SK-N-MC (cell line): ENCODE data around the gene ADGRG7.

Source experiments
- DNase-seq: peaks from one replicate; pipeline ENCODE4 v3.0.0-alpha.2; 2011; ENCODE audit warnings: low read depth, low spot score
- H3K27ac ChIP-seq: fragments of 200-600 bp; sonication (generic); 2 replicates; pipeline ENCODE4 v1.5.1; 2016; ENCODE audit warnings: mixed run types
- H3K36me3 ChIP-seq: fragments of 200-600 bp; sonication (generic); 2 replicates; pipeline ENCODE4 v1.6.1; 2017; ENCODE audit warnings: antibody characterized with exemption, low read length, mixed read lengths; ENCODE audit not compliant: insufficient read depth
- H3K4me3 ChIP-seq: fragments of 200-600 bp; sonication (generic); 2 replicates; pipeline ENCODE4 v1.5.1; 2016
- H3K9ac ChIP-seq: fragments of 200-600 bp; sonication (generic); 2 replicates; pipeline ENCODE4 v1.8.0; 2017; ENCODE audit warnings: mixed run types, mixed read lengths; ENCODE audit not compliant: insufficient read length
- H3K9me3 ChIP-seq: fragments of 200-600 bp; sonication (generic); 2 replicates; pipeline ENCODE4 v1.6.1; 2017; ENCODE audit warnings: low read depth, mild to moderate bottlenecking, antibody characterized with exemption, low read length, moderate library complexity, mixed read lengths
- EZH2 ChIP-seq: fragments of 200-600 bp; sonication (generic); IDR thresholded peaks from one replicate; pipeline ENCODE4 v1.6.1; 2017; ENCODE audit warnings: antibody characterized with exemption
- FOXP2 ChIP-seq: optimal IDR thresholded peaks from 2 replicates; pipeline ENCODE3; 2011; ENCODE audit warnings: mild to moderate bottlenecking, moderate library complexity; ENCODE audit not compliant: insufficient read depth; ENCODE audit errors: extremely low read length, control extremely low read depth
- POLR2AphosphoS5 ChIP-seq: IDR thresholded peaks from 2 replicates; pipeline ENCODE4 v1.6.1; 2012; ENCODE audit warnings: mild to moderate bottlenecking, low read depth, low read length, borderline replicate concordance

Gene ADGRG7

GRCh38 chr3:100720426-100720825 lies 111.0 kb downstream of the ADGRG7 start:
- H3K9ac ChIP-seq = no peak overlapping the region
- no peak for DNase-seq
- no peak overlapping the region for H3K27ac ChIP-seq
- no peak overlapping the region for H3K4me3 ChIP-seq
- H3K9me3 ChIP-seq = no peaks in the 10 kb centered on the region
- peaks cover 96% of the 10 kb centered on the region for H3K36me3 ChIP-seq
- no peak for TF ChIP-seq EZH2
- no peak for TF ChIP-seq POLR2AphosphoS5
- TF ChIP-seq FOXP2 = no peak

GRCh38 chr3:100725935-100726513 lies 116.6 kb downstream of the ADGRG7 start:
- H3K36me3 ChIP-seq = peaks cover 89% of the 10 kb centered on the region
- no peaks in the 10 kb centered on the region for H3K9me3 ChIP-seq
- TF ChIP-seq FOXP2 (no peak), EZH2 (no peak), POLR2AphosphoS5 (no peak)
- DNase-seq = no peak
- no peak overlapping the region for H3K27ac ChIP-seq
- H3K9ac ChIP-seq = no peak overlapping the region
- H3K4me3 ChIP-seq = no peak overlapping the region

GRCh38 chr3:100726706-100727105 lies 117.3 kb downstream of the ADGRG7 start:
- DNase-seq = no peak
- Histone ChIP-seq H3K9ac (no peak overlapping the region), H3K4me3 (no peak overlapping the region), H3K9me3 (no peaks in the 10 kb centered on the region), H3K36me3 (peaks cover 88% of the 10 kb centered on the region), H3K27ac (peak overlapping the region; percentile 35)
- no peak for TF ChIP-seq POLR2AphosphoS5
- TF ChIP-seq EZH2 = no peak

GRCh38 chr3:100730524-100730923 lies 121.1 kb downstream of the ADGRG7 start:
- Histone ChIP-seq H3K27ac (no peak overlapping the region), H3K36me3 (peaks cover 88% of the 10 kb centered on the region), H3K9ac (no peak overlapping the region), H3K4me3 (no peak overlapping the region), H3K9me3 (no peaks in the 10 kb centered on the region)
- TF ChIP-seq POLR2AphosphoS5 (no peak), EZH2 (no peak), FOXP2 (no peak)
- DNase-seq = no peak

GRCh38 chr3:100732435-100732834 lies 123.0 kb downstream of the ADGRG7 start:
- Histone ChIP-seq H3K9me3 (no peaks in the 10 kb centered on the region), H3K36me3 (peaks cover 88% of the 10 kb centered on the region), H3K27ac (no peak overlapping the region), H3K9ac (no peak overlapping the region), H3K4me3 (no peak overlapping the region)
- no peak for TF ChIP-seq FOXP2
- no peak for DNase-seq

- Histone ChIP-seq H3K9me3 (no peaks in the 10 kb centered on the region), H3K4me3 (no peak overlapping the region), H3K36me3 (peaks cover 93% of the 10 kb centered on the region), H3K9ac (no peak overlapping the region), H3K27ac (no peak overlapping the region)
- no peak for DNase-seq
- TF ChIP-seq FOXP2 (no peak), POLR2AphosphoS5 (no peak)
Observed at GRCh38 chr3:100737334-100737733, 127.9 kb downstream of the ADGRG7 start.

- Histone ChIP-seq H3K9me3 (no peaks in the 10 kb centered on the region), H3K9ac (no peak overlapping the region), H3K4me3 (no peak overlapping the region), H3K27ac (no peak overlapping the region), H3K36me3 (peaks cover 95% of the 10 kb centered on the region)
- DNase-seq = no peak
- TF ChIP-seq EZH2 (no peak), POLR2AphosphoS5 (no peak), FOXP2 (no peak)
Observed at GRCh38 chr3:100740207-100740606, 130.8 kb downstream of the ADGRG7 start.

GRCh38 chr3:100743535-100743934 lies 134.1 kb downstream of the ADGRG7 start:
- TF ChIP-seq POLR2AphosphoS5 = no peak
- no peak for TF ChIP-seq FOXP2
- no peak for TF ChIP-seq EZH2
- no peak overlapping the region for H3K4me3 ChIP-seq
- H3K9me3 ChIP-seq = no peaks in the 10 kb centered on the region
- no peak overlapping the region for H3K27ac ChIP-seq
- H3K36me3 ChIP-seq = peaks cover 96% of the 10 kb centered on the region
- DNase-seq = no peak
- H3K9ac ChIP-seq = no peak overlapping the region

- no peak overlapping the region for H3K9ac ChIP-seq
- DNase-seq = no peak
- no peak overlapping the region for H3K4me3 ChIP-seq
Observed at GRCh38 chr3:100744671-100745070, 135.3 kb downstream of the ADGRG7 start.

More at GRCh38 chr3:100744671-100745070, 135.3 kb downstream of the ADGRG7 start:
- Histone ChIP-seq H3K9me3 (no peaks in the 10 kb centered on the region), H3K27ac (no peak overlapping the region), H3K36me3 (peaks cover 96% of the 10 kb centered on the region)
- no peak for TF ChIP-seq POLR2AphosphoS5
- no peak for TF ChIP-seq FOXP2
